ENCODE measurements around the gene PHLDA1.

PHLDA1 gene

DNA sequence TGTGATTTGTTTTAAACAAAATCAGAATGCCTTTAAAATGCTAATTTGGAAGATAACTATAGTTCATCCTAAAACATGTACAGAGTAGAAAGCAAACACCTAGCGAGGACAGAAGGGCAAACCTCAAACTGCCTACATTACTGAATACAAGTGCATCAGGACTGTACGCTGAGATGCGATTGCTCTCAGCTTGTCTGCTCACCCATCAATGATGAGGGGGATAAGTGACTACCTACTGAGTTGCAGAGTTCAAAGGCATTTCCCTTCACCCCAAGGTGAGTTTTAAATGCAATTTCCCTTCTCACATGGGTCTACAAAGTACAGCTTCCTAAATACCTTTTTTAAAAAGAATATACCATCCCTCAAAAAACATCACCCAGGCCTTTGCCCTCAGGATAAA is 52.9 kb downstream of the PHLDA1 start:
- Histone ChIP-seq H3K4me1 (ENCODE audit: low read depth, poor library complexity, severe bottlenecking) (peaks cover 20% of the 10 kb centered on the region), H3K36me3 (ENCODE audit: insufficient read depth) (no peaks in the 10 kb centered on the region), H3K4me3 (IDR thresholded peaks at IDR 0.05; ENCODE audit: insufficient read depth, low read depth, low read length) (no peak overlapping the region), H2AFZ (ENCODE audit: low read depth) (no peak overlapping the region), H3K27ac (no peak overlapping the region), H3K9ac (no peak overlapping the region), H3K4me2 (no peak overlapping the region), H4K20me1 (ENCODE audit: insufficient read depth) (no peaks in the 10 kb centered on the region), H3K27me3 (ENCODE audit: insufficient read depth, low read depth) (no peaks in the 10 kb centered on the region), H3K79me2 (ENCODE audit: insufficient read depth, low read depth) (no peaks in the 10 kb centered on the region)
- TF ChIP-seq, protein P1, sequence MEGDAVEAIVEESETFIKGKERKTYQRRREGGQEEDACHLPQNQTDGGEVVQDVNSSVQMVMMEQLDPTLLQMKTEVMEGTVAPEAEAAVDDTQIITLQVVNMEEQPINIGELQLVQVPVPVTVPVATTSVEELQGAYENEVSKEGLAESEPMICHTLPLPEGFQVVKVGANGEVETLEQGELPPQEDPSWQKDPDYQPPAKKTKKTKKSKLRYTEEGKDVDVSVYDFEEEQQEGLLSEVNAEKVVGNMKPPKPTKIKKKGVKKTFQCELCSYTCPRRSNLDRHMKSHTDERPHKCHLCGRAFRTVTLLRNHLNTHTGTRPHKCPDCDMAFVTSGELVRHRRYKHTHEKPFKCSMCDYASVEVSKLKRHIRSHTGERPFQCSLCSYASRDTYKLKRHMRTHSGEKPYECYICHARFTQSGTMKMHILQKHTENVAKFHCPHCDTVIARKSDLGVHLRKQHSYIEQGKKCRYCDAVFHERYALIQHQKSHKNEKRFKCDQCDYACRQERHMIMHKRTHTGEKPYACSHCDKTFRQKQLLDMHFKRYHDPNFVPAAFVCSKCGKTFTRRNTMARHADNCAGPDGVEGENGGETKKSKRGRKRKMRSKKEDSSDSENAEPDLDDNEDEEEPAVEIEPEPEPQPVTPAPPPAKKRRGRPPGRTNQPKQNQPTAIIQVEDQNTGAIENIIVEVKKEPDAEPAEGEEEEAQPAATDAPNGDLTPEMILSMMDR (conservative IDR thresholded peaks at IDR 0.05; ENCODE audit: low read depth, low read length): no peak

DNA sequence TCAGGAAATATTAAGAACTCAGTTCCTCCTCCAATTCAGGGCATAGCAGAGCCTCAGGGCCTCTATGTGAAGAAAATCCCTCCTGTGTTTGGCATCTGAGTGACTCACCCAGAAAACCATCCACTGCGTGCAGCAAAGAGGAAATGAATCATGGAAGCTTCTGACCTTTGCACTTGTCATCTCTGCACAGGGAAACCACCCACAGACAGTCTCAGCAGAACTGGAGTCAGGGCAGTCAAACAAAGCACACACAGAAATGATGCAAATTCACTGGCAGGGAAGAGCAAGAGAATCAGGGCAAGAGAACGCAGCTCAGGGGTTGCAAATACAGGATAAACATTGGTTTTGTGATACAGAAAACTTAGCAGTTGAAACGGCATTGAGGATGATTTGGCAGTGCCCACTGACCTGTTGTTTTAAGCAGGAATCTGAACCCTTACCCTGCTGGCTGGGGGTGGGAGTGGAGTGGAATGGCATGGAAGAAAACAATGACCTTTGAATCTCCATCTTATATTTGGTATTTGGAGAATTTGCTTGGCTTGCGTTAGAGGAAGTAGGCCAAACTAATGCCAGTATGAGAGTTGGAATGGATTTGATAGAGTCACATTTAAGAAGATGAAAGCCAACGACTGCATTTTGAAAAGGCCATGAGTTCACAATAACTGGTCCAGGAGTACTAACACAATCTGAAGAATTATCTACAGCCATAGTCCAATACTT is 53.5 kb downstream of the PHLDA1 start:
- H3K79me2 ChIP-seq (ENCODE audit: insufficient read depth, low read depth): no peaks in the 10 kb centered on the region
- peaks cover 20% of the 10 kb centered on the region for H3K4me1 ChIP-seq (ENCODE audit: low read depth, poor library complexity, severe bottlenecking)
- H3K4me2 ChIP-seq: 0 out of 2 replicates have a peak overlapping the region, but pooled peaks have one; percentile 5
- no peaks in the 10 kb centered on the region for H3K27me3 ChIP-seq (ENCODE audit: insufficient read depth, low read depth)
- TF ChIP-seq, protein P1 (conservative IDR thresholded peaks at IDR 0.05; ENCODE audit: low read depth, low read length): no peak
- H3K36me3 ChIP-seq (ENCODE audit: insufficient read depth): no peaks in the 10 kb centered on the region
- H4K20me1 ChIP-seq (ENCODE audit: insufficient read depth): no peaks in the 10 kb centered on the region
- H3K27ac ChIP-seq: no peak overlapping the region
- H2AFZ ChIP-seq (ENCODE audit: low read depth): 0 out of 2 replicates have a peak overlapping the region, but pooled peaks have one; percentile 12
- no peak overlapping the region for H3K9ac ChIP-seq
- no peak overlapping the region for H3K4me3 ChIP-seq (IDR thresholded peaks at IDR 0.05; ENCODE audit: insufficient read depth, low read depth, low read length)

DNA sequence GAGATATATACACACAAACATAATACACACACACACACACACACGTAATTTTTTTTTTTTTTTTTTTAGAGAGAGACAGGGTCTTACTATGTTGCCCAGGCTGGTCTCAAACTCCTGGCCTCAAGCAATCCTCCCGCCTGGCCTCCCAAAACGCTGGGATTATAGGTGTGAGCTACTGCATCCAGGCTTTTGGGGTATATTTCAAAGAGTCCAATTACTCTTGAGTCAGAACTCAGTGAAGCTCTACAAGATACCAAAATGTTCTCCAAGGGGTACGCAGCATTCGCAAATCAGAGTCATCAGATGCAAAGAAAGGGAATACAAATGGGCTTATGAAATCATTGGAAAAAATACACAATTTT is 54.0 kb downstream of the PHLDA1 start:
- H3K4me2 ChIP-seq: 0 out of 2 replicates have a peak overlapping the region, but pooled peaks have one; percentile 5

DNA sequence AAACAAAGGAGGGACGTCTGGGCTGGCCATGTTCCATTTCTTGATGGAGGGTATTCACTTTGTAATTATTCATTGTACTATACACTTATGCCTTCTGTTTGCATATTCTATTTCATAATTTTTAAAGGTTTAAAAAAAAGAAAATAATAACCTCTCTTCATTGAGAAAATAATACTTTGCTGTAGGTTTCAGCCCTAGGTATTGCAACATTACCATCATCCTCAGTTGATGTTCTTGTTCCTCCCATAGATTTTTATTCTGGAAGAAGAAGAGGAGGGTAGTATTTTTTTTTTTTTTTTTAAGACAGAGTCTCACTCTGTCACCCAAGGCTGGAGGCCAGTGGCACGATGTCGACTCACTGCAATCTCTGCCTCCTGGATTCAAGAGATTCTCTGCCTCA is 54.7 kb downstream of the PHLDA1 start:
- Histone ChIP-seq H2AFZ (ENCODE audit: low read depth) (no peak overlapping the region), H3K4me2 (no peak overlapping the region), H4K20me1 (ENCODE audit: insufficient read depth) (no peaks in the 10 kb centered on the region), H3K79me2 (ENCODE audit: insufficient read depth, low read depth) (no peaks in the 10 kb centered on the region), H3K4me3 (IDR thresholded peaks at IDR 0.05; ENCODE audit: insufficient read depth, low read depth, low read length) (no peak overlapping the region), H3K27ac (no peak overlapping the region), H3K36me3 (ENCODE audit: insufficient read depth) (no peaks in the 10 kb centered on the region), H3K27me3 (ENCODE audit: insufficient read depth, low read depth) (no peaks in the 10 kb centered on the region), H3K9ac (no peak overlapping the region), H3K4me1 (ENCODE audit: low read depth, poor library complexity, severe bottlenecking) (peaks cover 15% of the 10 kb centered on the region)
- TF ChIP-seq, protein P1 (conservative IDR thresholded peaks at IDR 0.05; ENCODE audit: low read depth, low read length): no peak

More for the DNA sequence above, 54.0 kb downstream of the PHLDA1 start:
- Histone ChIP-seq H3K27ac (no peak overlapping the region), H3K9ac (no peak overlapping the region), H4K20me1 (ENCODE audit: insufficient read depth) (no peaks in the 10 kb centered on the region), H3K4me3 (IDR thresholded peaks at IDR 0.05; ENCODE audit: insufficient read depth, low read depth, low read length) (no peak overlapping the region), H3K36me3 (ENCODE audit: insufficient read depth) (no peaks in the 10 kb centered on the region), H3K27me3 (ENCODE audit: insufficient read depth, low read depth) (no peaks in the 10 kb centered on the region), H3K79me2 (ENCODE audit: insufficient read depth, low read depth) (no peaks in the 10 kb centered on the region), H3K4me1 (ENCODE audit: low read depth, poor library complexity, severe bottlenecking) (peaks cover 20% of the 10 kb centered on the region), H2AFZ (ENCODE audit: low read depth) (0 out of 2 replicates have a peak overlapping the region, but pooled peaks have one; percentile 12)
- TF ChIP-seq, protein P1 (conservative IDR thresholded peaks at IDR 0.05; ENCODE audit: low read depth, low read length): no peak
